GM18870 (cell line): ENCODE data around the gene GSTA4.
A peak's percentile ranks its signal among the peaks of the same experiment; 100 is the strongest.

Source experiments
- ATAC-seq: cut with Tn5 transposase; IDR thresholded peaks from one replicate; pipeline ENCODE4 v1.9.1; 2021; ENCODE audit warnings: moderate library complexity; ENCODE audit not compliant: unreplicated experiment

Gene GSTA4, protein sequence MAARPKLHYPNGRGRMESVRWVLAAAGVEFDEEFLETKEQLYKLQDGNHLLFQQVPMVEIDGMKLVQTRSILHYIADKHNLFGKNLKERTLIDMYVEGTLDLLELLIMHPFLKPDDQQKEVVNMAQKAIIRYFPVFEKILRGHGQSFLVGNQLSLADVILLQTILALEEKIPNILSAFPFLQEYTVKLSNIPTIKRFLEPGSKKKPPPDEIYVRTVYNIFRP

GRCh38 chr6:52995089-52995912 lies at the start of gene GSTA4:
GSTA4 (minus strand) TSS chr6:52995284; CDS start chr6:52994243, 1,041 bp downstream.
- peak; percentile 87 for ATAC-seq

DNA sequence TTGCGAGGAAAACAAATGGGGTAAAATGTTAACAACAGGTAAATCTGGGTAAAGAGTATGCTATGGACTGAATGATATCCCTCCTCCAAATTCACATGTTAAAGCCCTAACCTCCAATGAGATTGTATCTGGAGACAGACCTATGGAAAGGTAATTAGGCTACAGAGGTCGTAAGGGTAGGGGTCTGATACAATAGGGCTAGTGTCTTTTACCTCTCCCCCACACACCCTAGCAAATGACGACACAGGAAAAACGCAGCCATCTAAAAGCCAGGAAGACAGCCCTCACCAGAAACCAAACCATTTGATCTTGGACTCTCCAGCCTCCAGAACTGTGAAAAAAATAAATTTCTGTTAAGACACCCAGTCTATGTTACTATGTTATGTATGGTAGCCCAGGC lies 49.5 kb upstream of the GSTA4 start:
- ATAC-seq: no peak

DNA sequence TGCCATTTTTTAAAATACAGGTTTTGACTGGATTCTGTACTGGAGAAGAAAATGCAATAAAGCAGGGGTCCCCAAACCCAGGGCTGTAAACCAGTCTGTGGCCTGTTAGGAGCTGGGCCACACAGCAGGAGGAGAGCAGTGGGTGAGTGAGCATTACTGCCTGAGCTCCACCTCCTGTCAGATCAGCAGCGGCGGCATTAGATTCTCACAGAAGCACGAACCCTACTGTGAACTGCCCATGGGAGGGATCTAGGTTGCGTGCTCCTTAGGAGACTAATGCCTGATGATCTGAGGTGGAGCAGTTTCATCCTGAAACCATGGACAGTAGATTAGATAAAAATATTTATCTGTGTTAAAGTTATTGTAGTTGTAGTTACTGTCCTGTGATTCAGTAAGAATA lies 49.0 kb upstream of the GSTA4 start:
- no peak for ATAC-seq

- no peak for ATAC-seq
These were observed 48.5 kb upstream of the GSTA4 start for GRCh38 chr6:53043581-53043980.

GRCh38 chr6:53042112-53042511 lies 47.0 kb upstream of the GSTA4 start:
- ATAC-seq: no peak

DNA sequence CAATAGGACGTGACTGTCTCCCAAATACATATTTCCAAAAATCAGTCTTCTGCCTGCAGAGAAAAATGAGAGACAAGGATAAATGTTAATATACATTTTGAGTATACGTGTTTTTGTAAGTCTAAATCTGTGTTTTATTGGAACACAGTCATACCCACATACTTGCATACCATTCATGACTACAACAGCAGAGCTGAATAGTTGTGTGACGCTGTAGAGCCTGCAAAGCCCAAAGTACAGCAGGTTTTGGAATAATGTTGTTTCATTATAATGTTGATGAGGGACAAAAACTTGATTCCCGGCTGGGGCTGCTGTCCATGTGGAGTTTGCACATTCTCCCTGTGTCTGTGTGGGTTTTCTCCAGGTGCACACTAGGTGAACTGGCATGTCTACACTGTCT lies 46.3 kb upstream of the GSTA4 start:
- ATAC-seq: no peak

- ATAC-seq: no peak
These were observed 43.5 kb upstream of the GSTA4 start for GRCh38 chr6:53038596-53038995.

GRCh38 chr6:53038141-53038540 lies 43.1 kb upstream of the GSTA4 start:
- no peak for ATAC-seq

- ATAC-seq: no peak
These were observed 40.6 kb upstream of the GSTA4 start for GRCh38 chr6:53035549-53036213.

DNA sequence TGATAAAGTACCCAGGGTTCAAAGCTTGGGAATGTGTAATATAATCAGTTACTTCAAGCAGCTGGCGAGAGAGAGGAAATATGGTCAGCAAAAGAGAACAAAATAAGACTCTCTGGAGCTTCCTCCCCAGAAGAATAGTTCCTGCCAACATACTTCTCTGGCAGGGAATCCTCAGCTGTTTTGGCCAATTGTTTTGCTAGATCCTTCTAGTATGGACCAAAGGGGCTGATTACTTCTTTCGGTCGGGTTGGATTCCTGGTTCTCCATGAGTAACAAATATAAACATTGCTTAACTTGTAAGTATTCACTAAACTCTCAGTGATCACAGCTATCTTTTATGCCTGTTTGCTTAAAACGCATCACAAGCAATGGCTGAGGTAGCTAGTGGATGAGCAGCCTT lies 38.7 kb upstream of the GSTA4 start:
- ATAC-seq: no peak

GRCh38 chr6:53032849-53033248 lies 37.8 kb upstream of the GSTA4 start:
- no peak for ATAC-seq

DNA sequence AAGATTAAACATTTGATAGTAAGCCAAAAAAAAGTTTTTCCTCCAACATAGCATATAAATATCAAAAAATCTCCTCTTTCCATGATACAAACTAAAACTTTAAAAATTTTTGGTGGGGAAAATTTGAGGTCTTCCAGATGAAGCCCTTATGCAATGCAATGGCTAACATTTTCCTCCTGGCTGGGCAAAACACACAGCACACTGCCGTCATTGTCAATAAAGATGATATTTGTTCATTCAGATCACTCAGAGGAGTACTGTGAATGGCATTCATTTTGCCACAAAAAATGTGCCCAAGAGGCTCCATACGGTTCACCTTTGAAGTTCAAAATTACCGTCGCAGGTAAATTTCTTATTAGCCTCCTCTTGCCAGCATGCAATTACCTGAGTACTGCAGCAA lies 36.2 kb upstream of the GSTA4 start:
- ATAC-seq: no peak

DNA sequence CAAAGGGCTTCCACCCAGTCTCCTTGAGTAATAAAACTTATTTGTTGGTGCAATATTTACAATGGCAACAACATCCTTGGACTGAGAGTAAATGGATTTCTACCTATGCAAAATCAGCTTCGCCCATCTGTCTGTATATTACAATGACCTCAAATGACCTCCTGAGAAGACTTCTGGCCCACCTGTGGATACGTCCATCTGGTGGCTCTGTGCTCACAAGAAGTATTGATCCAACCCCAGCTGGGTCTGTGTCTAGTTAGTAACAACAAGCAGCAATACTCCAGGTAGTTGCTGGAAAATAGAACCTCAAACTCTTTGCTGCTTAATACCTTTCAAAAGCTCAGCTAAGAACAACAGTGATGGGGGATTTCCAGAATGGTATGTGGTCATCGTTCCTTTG lies 34.7 kb upstream of the GSTA4 start:
- no peak for ATAC-seq

DNA sequence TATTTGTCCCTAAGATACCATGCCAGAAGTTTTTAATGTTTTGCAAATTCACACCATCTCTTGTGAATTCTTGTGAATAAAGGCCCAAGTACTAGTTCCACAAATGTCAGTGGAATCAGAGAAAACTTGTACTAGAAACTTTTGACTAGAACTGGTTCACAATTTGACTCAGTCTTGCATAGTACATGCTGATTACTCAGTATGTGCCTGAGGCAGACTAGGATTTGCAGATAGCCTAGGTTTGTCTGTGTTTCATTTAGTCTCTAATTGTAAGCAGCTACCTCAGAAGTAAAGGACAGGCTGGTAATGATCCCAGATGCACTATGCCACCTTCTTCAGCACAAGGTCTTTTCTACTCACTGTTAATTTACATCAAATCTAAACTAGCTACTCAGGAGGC lies 34.2 kb upstream of the GSTA4 start:
- ATAC-seq: no peak

- no peak for ATAC-seq
These were observed 33.4 kb upstream of the GSTA4 start for GRCh38 chr6:53028467-53028866.

- no peak for ATAC-seq
These were observed 32.1 kb upstream of the GSTA4 start for GRCh38 chr6:53027131-53027718.

DNA sequence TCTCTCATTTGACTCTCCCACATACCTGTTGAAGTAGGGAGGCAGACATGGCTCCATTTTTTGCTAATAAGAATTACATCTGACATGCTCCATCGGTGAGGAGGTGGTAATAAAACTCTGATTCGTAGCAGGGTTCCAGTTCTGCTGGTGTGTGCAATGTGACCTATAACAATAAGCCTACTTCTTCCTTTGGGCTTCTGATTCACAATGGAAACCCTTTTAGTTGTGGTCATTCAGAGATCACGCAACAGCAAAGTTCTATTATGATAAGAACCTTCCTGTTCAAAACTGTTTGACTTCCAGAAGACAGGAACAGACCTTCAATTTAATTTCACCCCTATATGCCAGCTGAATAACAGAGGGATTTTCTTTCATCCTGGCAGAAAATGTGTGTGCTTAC lies 31.4 kb upstream of the GSTA4 start:
- ATAC-seq: no peak

DNA sequence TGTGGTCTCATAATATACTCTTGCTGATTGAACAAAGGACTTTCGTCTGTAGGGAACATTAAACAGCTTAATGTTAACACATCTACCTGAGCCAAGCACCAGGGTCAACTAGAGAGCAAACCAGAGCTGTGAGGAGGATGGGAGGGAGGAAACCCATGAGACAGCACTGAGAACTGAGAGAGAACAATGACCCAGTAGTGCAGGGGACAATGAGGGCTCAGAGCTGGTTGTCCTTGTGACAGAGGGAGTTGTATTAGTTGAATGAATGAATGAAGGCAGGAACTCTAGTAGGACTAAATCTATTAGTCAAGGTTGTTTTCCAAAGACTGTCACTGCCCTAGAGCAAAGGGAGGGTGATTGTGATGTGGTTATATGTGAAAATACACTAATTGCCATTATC lies 28.2 kb upstream of the GSTA4 start:
- ATAC-seq: no peak

- ATAC-seq: no peak
These were observed 25.1 kb upstream of the GSTA4 start for GRCh38 chr6:53020005-53020744.

GRCh38 chr6:53018446-53018845 lies 23.4 kb upstream of the GSTA4 start:
- ATAC-seq: no peak

DNA sequence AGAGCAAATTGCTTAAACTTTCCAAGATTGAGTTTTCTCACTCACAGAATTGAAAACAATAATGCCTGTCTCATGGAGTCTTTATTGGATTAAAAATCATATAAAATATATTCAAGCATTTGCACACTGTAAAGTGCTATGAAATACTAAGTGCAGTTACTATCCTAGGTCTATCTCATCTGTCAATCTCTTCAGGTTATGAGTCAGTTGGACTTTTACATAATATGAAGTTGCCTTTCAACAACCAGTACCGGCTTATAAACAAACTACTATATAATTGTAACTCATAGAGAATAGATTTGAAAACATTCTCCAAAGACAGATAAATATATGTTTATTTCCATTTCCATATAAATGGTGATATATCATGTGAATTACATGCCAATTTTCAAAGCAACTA lies 20.4 kb upstream of the GSTA4 start:
- ATAC-seq: no peak
